K562 (cell line): Measurements from ENCODE around the gene F2RL2.

Experiments
- CTCF ChIP-seq, 3 experiments: IDR thresholded peaks in 2 of 3; conservative IDR thresholded peaks in 1 of 3; 2 replicates each; pipeline ENCODE4 v1.5.1; 2011 to 2012; ENCODE audit warnings: low read length in 3 of 3, mild to moderate bottlenecking in 3 of 3, control low read depth in 2 of 3, improper control_type of control experiment in 1 of 3, inconsistent platforms in 1 of 3, low read depth in 1 of 3, mixed read lengths in 1 of 3, moderate library complexity in 1 of 3; ENCODE audit not compliant: insufficient read depth in 2 of 3
- FOXA3 ChIP-seq, 2 experiments: fragments of 450-650 bp in 1 of 2; sonication (generic) in 1 of 2; formaldehyde crosslinking; IDR thresholded peaks in 1 of 2; conservative IDR thresholded peaks in 1 of 2; 2 replicates each; pipeline versions ENCODE4 v1.4.0 to v1.8.0; 2020 to 2022; ENCODE audit warnings: mild to moderate bottlenecking in 2 of 2, missing genetic modification reagents in 1 of 2
- HDAC3 ChIP-seq: fragments of 450-650 bp; IDR thresholded peaks from 2 replicates; pipeline ENCODE4 v1.6.1; 2018; ENCODE audit warnings: borderline replicate concordance, mild to moderate bottlenecking, moderate library complexity; ENCODE audit not compliant: partially characterized antibody
- PRPF4 ChIP-seq: fragments of 200-400 bp; formaldehyde crosslinking; IDR thresholded peaks from one replicate; pipeline ENCODE4 v1.6.1; 2017; ENCODE audit warnings: low read length, low read depth, mild to moderate bottlenecking; ENCODE audit not compliant: insufficient read depth, poor library complexity, severe bottlenecking
- RREB1 ChIP-seq: fragments of 250-450 bp; sonication (Bioruptor Pico); IDR thresholded peaks from 2 replicates; pipeline ENCODE4 v1.4.0; 2020
- ZBTB7A ChIP-seq: IDR thresholded peaks from 2 replicates; pipeline ENCODE4 v1.6.1; 2011; ENCODE audit warnings: low read depth, mild to moderate bottlenecking, low read length, moderate library complexity, borderline replicate concordance; ENCODE audit not compliant: control insufficient read depth
- ZC3H11A ChIP-seq: IDR thresholded peaks from 2 replicates; pipeline ENCODE4 v1.6.1; 2012; ENCODE audit warnings: low read depth, low read length, improper control_type of control experiment
- ZNF212 ChIP-seq: fragments of 450-650 bp; formaldehyde crosslinking; IDR thresholded peaks from 2 replicates; pipeline ENCODE4 v1.4.0; 2020; ENCODE audit warnings: mild to moderate bottlenecking
- TF ChIP-seq, protein P1 (sequence below): sonication (generic); formaldehyde crosslinking; IDR thresholded peaks from 2 replicates; pipeline ENCODE4 v1.5.0; 2020; ENCODE audit warnings: missing genetic modification reagents
- TF ChIP-seq, protein P2 (sequence below), 2 experiments: fragments of 450-650 bp in 1 of 2; sonication (generic) in 1 of 2; formaldehyde crosslinking; conservative IDR thresholded peaks; 2 replicates each; pipeline versions ENCODE4 v1.4.0 to v1.8.1; 2020 to 2022; ENCODE audit warnings: mild to moderate bottlenecking in 1 of 2, missing genetic modification reagents in 1 of 2
- TF ChIP-seq, protein P3 (sequence below): sonication (generic); formaldehyde crosslinking; IDR thresholded peaks from 2 replicates; pipeline ENCODE4 v1.8.0; 2022; ENCODE audit warnings: mild to moderate bottlenecking, missing genetic modification reagents

DNA sequence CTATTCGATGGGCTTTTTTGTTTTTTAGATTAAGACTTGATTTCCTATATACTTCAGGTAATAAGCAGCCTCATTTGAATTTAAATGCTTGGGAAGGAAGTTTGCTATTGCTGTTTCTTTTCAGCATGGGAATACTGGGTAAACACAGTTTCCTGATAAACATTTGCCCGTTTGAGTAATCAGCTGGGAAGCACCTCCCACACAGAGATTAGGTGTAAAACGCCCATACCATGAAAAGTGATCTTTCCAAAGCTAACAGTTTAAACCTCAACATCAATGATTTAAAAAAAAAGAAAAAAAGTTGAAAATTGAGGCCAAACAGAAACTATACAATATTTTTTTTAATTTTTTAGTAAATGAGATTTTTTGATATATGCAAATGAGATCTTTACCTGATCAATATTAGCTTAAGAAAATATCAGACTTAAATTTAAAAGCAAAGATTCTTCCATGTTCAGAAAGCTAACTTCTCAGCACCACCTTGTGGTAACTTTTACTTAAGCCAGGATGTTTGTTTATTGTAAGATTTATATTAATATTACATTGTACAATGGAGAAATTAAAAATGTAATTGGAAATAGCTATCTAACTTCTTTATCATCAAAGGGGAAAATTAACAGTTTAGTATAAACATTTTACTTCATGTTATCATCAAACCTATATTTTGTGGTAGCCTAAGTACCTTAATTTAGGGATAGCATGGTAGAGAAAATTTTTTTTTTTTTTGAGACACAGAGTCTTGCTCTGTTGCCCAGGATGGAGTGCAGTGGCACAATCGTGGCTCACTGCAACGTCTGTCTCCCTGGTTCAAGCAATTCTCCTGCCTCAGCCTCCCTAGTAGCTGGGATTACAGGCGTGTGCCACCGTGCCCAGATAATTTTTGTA, 39.8 kb downstream of the F2RL2 start:
- TF ChIP-seq ZC3H11A, result no peak
- no peak for TF ChIP-seq ZNF212 (CRISPR knock-in tag)
- no peak for TF ChIP-seq ZBTB7A
- TF ChIP-seq HDAC3, result no peak
- TF ChIP-seq, protein P1, sequence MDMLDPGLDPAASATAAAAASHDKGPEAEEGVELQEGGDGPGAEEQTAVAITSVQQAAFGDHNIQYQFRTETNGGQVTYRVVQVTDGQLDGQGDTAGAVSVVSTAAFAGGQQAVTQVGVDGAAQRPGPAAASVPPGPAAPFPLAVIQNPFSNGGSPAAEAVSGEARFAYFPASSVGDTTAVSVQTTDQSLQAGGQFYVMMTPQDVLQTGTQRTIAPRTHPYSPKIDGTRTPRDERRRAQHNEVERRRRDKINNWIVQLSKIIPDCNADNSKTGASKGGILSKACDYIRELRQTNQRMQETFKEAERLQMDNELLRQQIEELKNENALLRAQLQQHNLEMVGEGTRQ (CRISPR knock-in tag), result no peak
- TF ChIP-seq CTCF (IDR thresholded peaks at IDR 0.05 in 2 of 3, conservative IDR thresholded peaks at IDR 0.05 in 1 of 3; ENCODE audit: insufficient read depth in 2 of 3, low read depth in 1 of 3, low read length in 3 of 3), result peak in 2 of 3 experiments; percentile 25 to 66; a peak in 3 of 6 replicates
- TF ChIP-seq, protein P2, sequence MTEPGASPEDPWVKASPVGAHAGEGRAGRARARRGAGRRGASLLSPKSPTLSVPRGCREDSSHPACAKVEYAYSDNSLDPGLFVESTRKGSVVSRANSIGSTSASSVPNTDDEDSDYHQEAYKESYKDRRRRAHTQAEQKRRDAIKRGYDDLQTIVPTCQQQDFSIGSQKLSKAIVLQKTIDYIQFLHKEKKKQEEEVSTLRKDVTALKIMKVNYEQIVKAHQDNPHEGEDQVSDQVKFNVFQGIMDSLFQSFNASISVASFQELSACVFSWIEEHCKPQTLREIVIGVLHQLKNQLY (CRISPR knock-in tag; conservative IDR thresholded peaks at IDR 0.05), result no peak
- TF ChIP-seq, protein P3, sequence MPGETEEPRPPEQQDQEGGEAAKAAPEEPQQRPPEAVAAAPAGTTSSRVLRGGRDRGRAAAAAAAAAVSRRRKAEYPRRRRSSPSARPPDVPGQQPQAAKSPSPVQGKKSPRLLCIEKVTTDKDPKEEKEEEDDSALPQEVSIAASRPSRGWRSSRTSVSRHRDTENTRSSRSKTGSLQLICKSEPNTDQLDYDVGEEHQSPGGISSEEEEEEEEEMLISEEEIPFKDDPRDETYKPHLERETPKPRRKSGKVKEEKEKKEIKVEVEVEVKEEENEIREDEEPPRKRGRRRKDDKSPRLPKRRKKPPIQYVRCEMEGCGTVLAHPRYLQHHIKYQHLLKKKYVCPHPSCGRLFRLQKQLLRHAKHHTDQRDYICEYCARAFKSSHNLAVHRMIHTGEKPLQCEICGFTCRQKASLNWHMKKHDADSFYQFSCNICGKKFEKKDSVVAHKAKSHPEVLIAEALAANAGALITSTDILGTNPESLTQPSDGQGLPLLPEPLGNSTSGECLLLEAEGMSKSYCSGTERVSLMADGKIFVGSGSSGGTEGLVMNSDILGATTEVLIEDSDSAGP (CRISPR knock-in tag), result no peak
- no peak for TF ChIP-seq RREB1
- TF ChIP-seq FOXA3 (CRISPR knock-in tag; conservative IDR thresholded peaks at IDR 0.05 in 1 of 2, IDR thresholded peaks at IDR 0.05 in 1 of 2), result peak in 1 of 2 experiments; percentile 70; a peak in 2 of 4 replicates
- no peak for TF ChIP-seq PRPF4
